Activated CD4-positive, CD25-positive, alpha-beta regulatory T cell treated with anti-CD3 and anti-CD28 coated beads, Interleukin-2, amount 50 U/mL, for 72 hours (primary cell): ENCODE measurements around the gene DAB1.
"Not testable (repeated sequence)": the region's sequence is repeated elsewhere in the genome, so short reads cannot be mapped to it uniquely, and the experiment has no call there.

ENCODE experiments used
- DNase-seq: peaks from one replicate; pipeline ENCODE4 v3.0.0; 2021

DAB1 gene

GRCh38 chr1:57269630-57270225 is 154.1 kb downstream of the DAB1 start:
- DNase-seq, result no peak

- DNase-seq, result no peak
Measured at GRCh38 chr1:57265104-57265503, 158.8 kb downstream of the DAB1 start.

DNA sequence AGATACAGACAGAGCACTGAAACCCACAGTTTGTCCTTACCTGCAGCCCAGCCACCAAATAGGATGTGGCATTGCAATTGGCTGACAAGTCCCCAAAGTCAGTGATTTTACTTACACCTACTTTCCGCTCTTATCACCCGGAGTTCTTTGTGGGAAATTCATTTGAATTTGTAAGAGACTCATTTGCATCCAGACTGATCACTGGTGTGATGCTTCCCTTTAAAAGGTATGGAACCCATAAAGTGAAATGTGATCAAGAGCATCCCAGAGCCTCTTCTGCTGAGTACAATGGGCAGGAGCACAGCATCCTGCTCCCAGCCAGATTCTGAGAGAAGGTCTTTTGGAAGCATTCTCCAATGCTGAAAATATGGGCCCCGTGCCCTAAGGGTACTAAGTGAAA is 161.4 kb downstream of the DAB1 start:
- DNase-seq, result no peak

- DNase-seq, result no peak
Measured at GRCh38 chr1:57258557-57259325, 165.1 kb downstream of the DAB1 start.

GRCh38 chr1:57255945-57256344 is 167.9 kb downstream of the DAB1 start:
- no peak for DNase-seq

DNA sequence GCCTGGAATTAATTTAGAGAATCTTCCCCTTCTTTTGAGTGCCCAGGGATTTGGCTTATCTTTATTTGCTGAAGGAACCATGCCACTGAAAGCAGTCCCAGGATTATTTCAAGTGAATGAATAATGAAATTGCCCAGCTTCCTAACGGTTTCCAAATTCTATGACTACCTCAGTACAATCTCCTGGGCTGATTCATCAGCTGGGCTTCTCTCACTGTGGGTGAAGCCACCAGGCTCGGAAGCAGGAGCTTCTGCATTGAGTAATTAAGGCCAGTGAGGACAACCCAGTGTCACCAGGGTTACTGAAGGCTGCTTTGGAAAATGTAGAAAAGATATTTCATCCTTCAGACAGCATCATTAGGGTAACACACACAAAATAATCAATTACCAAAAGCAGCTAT is 169.8 kb downstream of the DAB1 start:
- no peak for DNase-seq

DNA sequence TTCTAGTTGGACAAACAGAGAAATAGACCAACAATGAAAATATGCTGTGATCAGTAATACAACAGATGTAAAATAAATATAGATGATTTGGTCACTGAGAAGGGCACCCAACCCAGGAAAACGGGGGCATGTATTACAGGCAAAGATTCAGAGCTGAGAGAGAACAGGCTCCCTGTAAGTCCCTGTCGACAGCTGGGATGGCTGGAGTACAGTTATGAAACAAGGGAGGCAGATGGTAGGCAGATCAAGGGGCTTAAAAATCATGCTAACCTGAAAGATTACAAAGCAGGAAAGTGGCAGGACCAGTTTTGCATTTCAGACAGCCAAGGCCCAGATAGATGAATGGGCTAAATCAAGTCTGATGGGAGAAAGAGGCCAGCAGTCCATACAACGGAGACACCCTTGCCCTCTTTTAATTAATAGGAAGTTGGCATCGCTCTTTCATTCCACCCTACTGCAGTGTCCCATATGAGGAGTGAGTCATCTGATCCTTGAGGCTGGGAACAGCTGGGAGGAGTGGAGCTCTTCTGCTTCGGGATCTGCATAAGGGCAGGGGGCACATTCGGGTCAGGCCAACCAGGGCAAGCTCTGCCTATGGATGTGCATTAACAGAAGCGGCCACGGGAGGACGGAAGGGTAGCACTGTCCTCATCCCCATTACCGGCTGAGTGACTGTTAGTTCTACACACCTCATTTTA is 171.1 kb downstream of the DAB1 start:
- DNase-seq, result no peak

DNA sequence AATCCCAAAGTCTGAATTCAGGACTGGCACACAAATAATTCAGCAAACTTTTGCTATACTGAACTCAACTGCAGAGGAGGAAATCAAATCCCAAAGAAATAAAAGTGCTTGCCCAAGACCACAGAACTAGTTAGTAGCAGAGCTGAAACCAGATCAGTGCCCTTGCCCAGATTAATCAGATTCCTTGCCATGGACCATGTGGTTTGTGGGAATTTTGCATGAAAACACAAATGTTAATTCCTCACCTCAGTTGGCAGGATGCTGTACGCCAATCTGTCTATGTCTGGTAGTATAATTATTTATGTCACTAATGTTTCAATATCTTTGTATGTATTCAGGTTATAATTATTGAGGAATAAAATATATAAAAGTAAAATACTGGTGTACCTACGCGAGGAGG is 173.8 kb downstream of the DAB1 start:
- no peak for DNase-seq

GRCh38 chr1:57249511-57249910 is 174.3 kb downstream of the DAB1 start:
- DNase-seq, result no peak

DNA sequence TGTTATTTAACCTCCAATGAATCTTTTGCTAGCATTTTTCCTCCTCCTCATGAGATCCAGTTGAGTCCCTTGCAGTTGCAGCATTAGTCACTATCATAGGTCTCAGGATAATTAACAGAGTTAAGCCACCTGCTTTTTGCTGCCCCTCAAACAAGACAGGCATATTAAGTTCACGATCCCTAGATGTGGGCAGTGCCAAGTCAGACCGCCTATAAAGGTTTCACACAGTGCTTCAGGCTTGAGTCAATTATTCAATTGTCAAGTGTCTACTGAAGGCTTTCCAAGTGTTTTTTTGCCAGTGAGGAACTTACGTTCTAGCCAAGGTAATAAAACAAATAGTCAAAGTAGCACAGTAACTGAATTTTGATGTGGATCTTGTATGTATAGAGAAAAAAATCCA is 175.0 kb downstream of the DAB1 start:
- no peak for DNase-seq

GRCh38 chr1:57238233-57238781 is 185.6 kb downstream of the DAB1 start:
- DNase-seq, result no peak

DNA sequence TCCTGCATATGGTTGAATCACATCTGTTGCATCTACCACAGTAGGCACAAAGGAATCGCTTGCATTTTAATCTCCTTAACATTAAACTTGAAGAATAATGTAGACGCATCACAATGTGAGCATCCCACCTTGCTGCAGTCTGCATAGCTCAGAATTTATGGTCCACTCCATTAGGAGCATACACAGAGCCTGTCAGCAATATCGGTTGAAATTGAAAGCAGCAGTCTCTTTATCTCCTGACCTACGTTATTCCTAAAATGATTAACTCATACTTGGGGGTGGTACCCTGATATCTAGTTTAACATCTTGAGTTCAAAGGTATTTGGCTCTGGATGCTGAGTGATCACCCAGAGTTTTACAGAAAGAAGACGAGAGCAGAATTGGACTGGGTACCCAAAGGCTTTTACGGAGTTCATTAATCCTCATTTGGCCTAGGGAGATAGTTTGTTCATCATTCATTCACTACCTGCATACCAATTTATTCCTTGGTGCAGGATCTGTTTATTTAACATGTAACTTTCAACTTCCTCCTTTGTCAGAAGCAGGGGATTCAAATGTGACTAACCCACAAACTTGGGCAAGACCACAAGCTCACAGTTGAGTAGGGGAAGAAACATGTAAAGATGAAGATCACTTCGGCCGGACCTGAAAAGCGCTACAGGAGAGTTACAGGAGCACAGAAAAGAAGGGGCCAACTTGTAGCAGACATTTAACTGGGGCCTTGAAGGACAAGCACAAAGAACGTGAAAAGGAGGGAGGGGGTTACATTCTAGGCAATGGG is 187.9 kb downstream of the DAB1 start:
- DNase-seq, result no peak

DNA sequence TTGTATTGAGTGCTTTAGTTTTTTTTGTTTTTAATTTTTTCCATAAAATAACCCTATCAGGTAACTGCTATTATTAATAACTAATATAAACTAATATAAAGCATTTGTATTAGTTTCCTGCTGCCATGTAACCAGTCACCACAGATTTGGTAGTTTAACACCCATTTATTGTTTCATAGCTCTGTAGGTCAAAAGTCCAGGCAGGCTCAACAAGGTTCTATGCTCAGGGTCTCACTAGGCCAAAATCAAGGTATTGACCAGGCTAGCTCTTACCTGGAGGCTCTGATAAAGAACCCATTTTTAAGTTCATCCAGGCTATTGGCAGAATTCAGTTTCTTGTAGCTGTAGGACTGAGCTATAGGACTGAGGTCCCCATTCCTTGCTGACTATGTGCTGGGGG is 189.4 kb downstream of the DAB1 start:
- no peak for DNase-seq

DNA sequence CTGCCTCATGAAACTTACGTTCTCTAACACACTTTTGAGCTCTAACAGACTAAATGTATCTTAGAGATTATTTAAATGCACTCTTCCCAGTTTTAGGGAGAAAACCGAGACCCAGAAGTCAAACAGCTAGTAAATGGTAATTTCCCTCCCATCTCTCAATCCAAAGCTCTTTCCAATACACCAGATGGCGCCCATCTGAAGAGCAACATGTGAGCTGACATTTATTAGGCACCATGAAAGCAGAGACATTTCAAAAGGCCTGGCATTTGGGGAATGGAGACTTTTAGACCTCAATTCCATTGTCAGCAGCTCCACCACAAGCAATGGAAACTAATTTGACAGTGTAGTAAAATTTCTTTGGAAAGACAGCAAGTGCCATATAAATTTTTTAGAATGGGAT is 191.4 kb downstream of the DAB1 start:
- DNase-seq, result no peak

GRCh38 chr1:57229998-57230397 is 193.9 kb downstream of the DAB1 start:
- DNase-seq, result no peak

GRCh38 chr1:57229076-57229475 is 194.8 kb downstream of the DAB1 start:
- no peak for DNase-seq

- DNase-seq, result no peak
Measured at GRCh38 chr1:57222801-57223200, 201.1 kb downstream of the DAB1 start.

DNA sequence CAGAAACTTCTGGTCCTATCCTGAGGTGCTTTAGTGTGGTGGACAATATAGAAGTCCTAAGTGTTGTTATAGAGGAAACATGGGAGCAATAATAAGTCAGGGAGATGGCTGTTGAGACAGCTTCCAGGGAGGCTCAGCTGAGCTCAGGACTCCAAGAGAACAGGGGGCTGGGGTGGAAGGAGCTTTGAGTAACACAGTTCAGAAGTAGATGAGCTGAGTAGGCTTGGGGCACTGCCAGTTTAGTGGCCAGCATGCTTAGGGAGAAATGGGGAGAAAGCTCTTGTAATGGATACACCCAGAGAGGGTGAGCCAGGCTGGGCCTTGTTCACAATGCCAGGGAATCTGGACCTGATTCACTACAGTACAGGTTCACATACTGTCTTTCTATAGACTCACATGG is 201.6 kb downstream of the DAB1 start:
- DNase-seq, result no peak

- DNase-seq, result not testable (repeated sequence)
Measured at GRCh38 chr1:57220905-57221304, 203.0 kb downstream of the DAB1 start.

DNA sequence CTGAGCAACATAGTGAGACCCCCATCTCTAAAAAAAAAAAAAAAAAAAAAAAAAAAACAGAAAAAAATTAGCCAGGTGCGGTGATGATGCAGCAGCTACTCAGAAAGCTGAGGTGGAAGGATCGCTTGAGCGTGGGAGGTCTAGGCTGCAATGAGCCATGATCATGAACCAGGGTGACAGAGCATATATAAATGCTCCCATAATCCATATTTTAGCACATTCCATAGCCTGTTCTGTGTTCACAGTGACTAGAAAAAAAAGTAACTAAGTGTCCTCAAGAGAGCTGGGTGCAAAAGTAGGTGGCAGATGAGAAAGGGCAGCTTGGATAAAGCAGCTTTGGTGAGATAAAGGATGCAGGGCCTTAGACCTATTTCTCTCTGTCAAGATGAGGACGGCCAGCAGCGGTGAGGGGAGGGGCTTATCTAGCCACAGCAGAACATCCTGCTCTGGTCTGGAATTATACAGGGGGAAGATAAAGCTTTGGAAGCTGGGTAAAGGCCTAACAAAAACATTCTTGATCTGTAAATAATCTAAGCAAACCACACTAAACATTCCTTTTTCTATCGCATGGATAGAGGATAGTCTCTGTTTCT is 205.3 kb downstream of the DAB1 start:
- no peak for DNase-seq

GRCh38 chr1:57217905-57218304 is 206.0 kb downstream of the DAB1 start:
- DNase-seq, result no peak

- no peak for DNase-seq
Measured at GRCh38 chr1:57214951-57215575, 208.8 kb downstream of the DAB1 start.
